Measurements from ENCODE around the gene RNF103. TPM values are rescaled to one million over a fixed set of nuclear protein-coding genes. Genes with fewer than 3 reads are reported as not detected.

Gene RNF103
- total and polyA plus RNA-seq, 2 of the 13 experiments (the other 11 are each of a cell fraction or from before 2014, with no cell fraction given) = 19.8 to 21.1 TPM

GRCh38 chr2:86562485-86562921 is 61.2 kb downstream of the RNF103 start (continued):
- TF ChIP-seq MYPOP (CRISPR knock-in tag; IDR thresholded peaks at IDR 0.05) = peak; percentile 22; the same call in 1 of the 2 replicates
- 0 out of 2 replicates have a peak, but pooled peaks have one; percentile 63 for TF ChIP-seq ZSCAN5A (CRISPR knock-in tag; IDR thresholded peaks at IDR 0.05; ENCODE audit: borderline replicate concordance)
- no peak for TF ChIP-seq ZNF407 (CRISPR knock-in tag; IDR thresholded peaks at IDR 0.05; ENCODE audit: not compliant biosample characterization)
- no peak for TF ChIP-seq SNRNP70 (IDR thresholded peaks at IDR 0.05; ENCODE audit: low read depth, low read length)
- no peak for TF ChIP-seq ZNF564 (CRISPR knock-in tag; IDR thresholded peaks at IDR 0.05)
- no peak for TF ChIP-seq ZNF562 (CRISPR knock-in tag; IDR thresholded peaks at IDR 0.05; ENCODE audit: borderline replicate concordance)
- no peak for TF ChIP-seq SRF (IDR thresholded peaks at IDR 0.05; ENCODE audit: low read depth, low read length)
- TF ChIP-seq IKZF4 (CRISPR knock-in tag; IDR thresholded peaks at IDR 0.05; ENCODE audit: borderline replicate concordance, low read depth, not compliant biosample characterization) = no peak
- no peak for TF ChIP-seq FOXK2 (IDR thresholded peaks at IDR 0.05)
- TF ChIP-seq HNRNPLL (IDR thresholded peaks at IDR 0.05; ENCODE audit: low read depth, low read length, poor library complexity, severe bottlenecking) = no peak
- no peak for TF ChIP-seq E2F1 (CRISPR knock-in tag; IDR thresholded peaks at IDR 0.05)
- TF ChIP-seq ZNF724P (CRISPR knock-in tag; IDR thresholded peaks at IDR 0.05; ENCODE audit: borderline replicate concordance) = no peak
- no peak for TF ChIP-seq HNRNPUL1 (IDR thresholded peaks at IDR 0.05; ENCODE audit: low read depth, low read length)
- peak; percentile 97 for TF ChIP-seq ZNF251 (CRISPR knock-in tag; IDR thresholded peaks at IDR 0.05)
- no peak for TF ChIP-seq LCORL (IDR thresholded peaks at IDR 0.05)
- TF ChIP-seq LCORL (CRISPR knock-in tag; IDR thresholded peaks at IDR 0.05) = 0 out of 2 replicates have a peak, but pooled peaks have one; percentile 35
- TF ChIP-seq NFIB (CRISPR knock-in tag; IDR thresholded peaks at IDR 0.05; ENCODE audit: borderline replicate concordance) = no peak
- TF ChIP-seq HNF4G (IDR thresholded peaks at IDR 0.05; ENCODE audit: borderline replicate concordance, low read depth, low read length) = no peak
- TF ChIP-seq HNF4G (CRISPR knock-in tag; IDR thresholded peaks at IDR 0.05; ENCODE audit: borderline replicate concordance, low read depth) = 0 out of 2 replicates have a peak, but pooled peaks have one; percentile 35

Data from HepG2 (cell line).